Left lung (tissue), 10 donors: ENCODE data around the gene OVCH1. TPM values are rescaled to one million over a fixed set of nuclear protein-coding genes. Genes with fewer than 3 reads are reported as not detected.
A peak's percentile ranks its signal among the peaks of the same experiment; 100 is the strongest.

Experiments
- ATAC-seq: fragments of 200-7000 bp; cut with Tn5 transposase; one replicate; pipeline ENCODE4 v1.9.1; 2020; ENCODE audit warnings: moderate library complexity
- DNase-seq, 4 donors: peaks; one replicate each; pipeline ENCODE4 v3.0.0-alpha.2; 2013 to 2020
- H3K27ac ChIP-seq, 2 donors: fragments of 200-600 bp; sonication (generic) in 1 of 2; one replicate each; pipeline versions ENCODE4 v1.5.0 to v1.8.0; 2020 to 2021
- H3K27me3 ChIP-seq, 2 donors: fragments of 200-600 bp; sonication (generic) in 1 of 2; one replicate each; pipeline versions ENCODE4 v1.5.0 to v1.8.0; 2020 to 2021
- H3K36me3 ChIP-seq, 2 donors: fragments of 200-600 bp; sonication (generic) in 1 of 2; one replicate each; pipeline versions ENCODE4 v1.5.0 to v1.8.0; 2020 to 2021
- H3K4me1 ChIP-seq, 2 donors: fragments of 200-600 bp; one replicate each; pipeline ENCODE4 v1.8.0; 2021
- H3K4me3 ChIP-seq, 2 donors: fragments of 200-600 bp; sonication (generic) in 1 of 2; one replicate each; pipeline versions ENCODE4 v1.5.0 to v1.8.0; 2020 to 2021; ENCODE audit warnings: mild to moderate bottlenecking in 1 of 2
- H3K9me3 ChIP-seq, 2 donors: fragments of 200-600 bp; sonication (generic) in 1 of 2; one replicate each; pipeline versions ENCODE4 v1.5.0 to v1.8.0; 2020 to 2021
- intact Hi-C, 2 donors: fragments of 100-400 bp; cut with DNase I; formaldehyde crosslinking; loops; one replicate each; pipeline versions ENCODE4 v1.11.2 to v1.14.2; 2022
- polyA plus RNA-seq, 6 donors: library from polyadenylated mRNA; unstranded; fragments of 120-200 nt; gene quantifications; one replicate each; pipeline ENCODE4 v1.2.1, GENCODE V29; 2013; ENCODE audit not compliant: insufficient read length in 6 of 6
- total RNA-seq, 2 donors: library from RNA; stranded (reverse); fragmentation: NEBNext Ultra II Directional; extraction: Animal tissue kit (Norgen Biotek cat#: 25700); gene quantifications; one replicate each; pipeline ENCODE4 v1.2.1, GENCODE V29; 2021
- TF ChIP-seq, protein P1 (sequence below), 2 donors: fragments of 200-600 bp; sonication (generic) in 1 of 2; IDR thresholded peaks; one replicate each; pipeline versions ENCODE4 v1.5.0 to v1.8.0; 2021; ENCODE audit warnings: antibody characterized with exemption in 2 of 2
- donor health status: DM: no; HTN: yes; CAD: no.
- donor health status: DM: no; HTN: no; CAD: no.

OVCH1 gene
- total and polyA plus RNA-seq, 8 donors, result 0.04 to 0.89 (median 0.20) TPM; not detected in 5

DNA sequence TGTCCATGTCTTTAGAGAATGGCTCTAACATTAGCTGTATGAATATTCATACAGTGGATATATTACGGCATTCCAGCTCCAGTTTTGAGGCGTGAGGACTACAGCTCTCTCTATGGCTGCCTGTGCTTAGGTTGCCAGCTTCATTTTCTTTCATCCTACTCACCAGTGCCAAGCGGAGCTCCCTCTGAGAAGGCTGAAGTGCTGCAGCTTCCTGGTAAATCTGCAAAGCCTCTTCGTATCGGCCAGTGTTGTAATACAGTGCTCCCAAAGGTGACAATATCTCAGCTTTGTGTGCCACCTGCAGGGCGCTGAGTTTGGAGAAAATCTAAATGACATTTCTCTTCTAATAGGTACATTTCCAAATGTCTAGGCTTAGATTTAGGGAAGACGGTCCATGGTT, 19.8 kb upstream of the OVCH1 start:
- TF ChIP-seq, protein P1, sequence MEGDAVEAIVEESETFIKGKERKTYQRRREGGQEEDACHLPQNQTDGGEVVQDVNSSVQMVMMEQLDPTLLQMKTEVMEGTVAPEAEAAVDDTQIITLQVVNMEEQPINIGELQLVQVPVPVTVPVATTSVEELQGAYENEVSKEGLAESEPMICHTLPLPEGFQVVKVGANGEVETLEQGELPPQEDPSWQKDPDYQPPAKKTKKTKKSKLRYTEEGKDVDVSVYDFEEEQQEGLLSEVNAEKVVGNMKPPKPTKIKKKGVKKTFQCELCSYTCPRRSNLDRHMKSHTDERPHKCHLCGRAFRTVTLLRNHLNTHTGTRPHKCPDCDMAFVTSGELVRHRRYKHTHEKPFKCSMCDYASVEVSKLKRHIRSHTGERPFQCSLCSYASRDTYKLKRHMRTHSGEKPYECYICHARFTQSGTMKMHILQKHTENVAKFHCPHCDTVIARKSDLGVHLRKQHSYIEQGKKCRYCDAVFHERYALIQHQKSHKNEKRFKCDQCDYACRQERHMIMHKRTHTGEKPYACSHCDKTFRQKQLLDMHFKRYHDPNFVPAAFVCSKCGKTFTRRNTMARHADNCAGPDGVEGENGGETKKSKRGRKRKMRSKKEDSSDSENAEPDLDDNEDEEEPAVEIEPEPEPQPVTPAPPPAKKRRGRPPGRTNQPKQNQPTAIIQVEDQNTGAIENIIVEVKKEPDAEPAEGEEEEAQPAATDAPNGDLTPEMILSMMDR (IDR thresholded peaks at IDR 0.05), result no peak
- intact Hi-C loops, result no loop called here
- no peaks in the 10 kb centered on the region for H3K36me3 ChIP-seq
- ATAC-seq (peak; percentile 86), DNase-seq (no peak)
- H3K4me1 ChIP-seq, result no peaks in the 10 kb centered on the region
- no peak overlapping the region for H3K27ac ChIP-seq
- H3K4me3 ChIP-seq, result no peak overlapping the region
- H3K9me3 ChIP-seq, result no peaks in the 10 kb centered on the region
- no peaks in the 10 kb centered on the region for H3K27me3 ChIP-seq

DNA sequence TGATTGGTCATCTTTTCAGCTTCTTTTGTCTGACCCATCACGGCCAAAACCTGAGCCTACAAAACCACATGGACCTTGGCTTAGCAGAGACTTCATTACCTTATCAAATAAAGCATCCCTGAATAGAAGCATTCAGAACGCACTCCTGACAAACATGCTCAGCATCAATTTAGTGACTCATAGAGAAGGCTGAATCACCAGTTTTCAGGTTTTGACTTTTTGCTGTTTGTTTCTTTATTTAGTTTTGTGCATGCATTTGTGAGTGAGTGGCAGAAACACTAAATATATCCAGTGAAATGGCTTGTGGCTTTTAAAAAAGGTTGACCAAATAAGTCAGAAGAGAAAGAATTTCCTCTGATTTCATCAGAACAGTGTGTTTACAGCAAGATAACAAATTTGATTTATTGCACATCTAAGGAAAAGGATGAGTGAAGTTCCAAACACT, 19.0 kb upstream of the OVCH1 start:
- Histone ChIP-seq H3K4me3 (no peak overlapping the region), H3K36me3 (no peaks in the 10 kb centered on the region), H3K27me3 (no peaks in the 10 kb centered on the region), H3K27ac (no peak overlapping the region), H3K4me1 (no peaks in the 10 kb centered on the region), H3K9me3 (no peaks in the 10 kb centered on the region)
- no peak for ATAC-seq
- intact Hi-C loops, result no loop called here
- DNase-seq, result no peak
- TF ChIP-seq, protein P1 (IDR thresholded peaks at IDR 0.05), result no peak

DNA sequence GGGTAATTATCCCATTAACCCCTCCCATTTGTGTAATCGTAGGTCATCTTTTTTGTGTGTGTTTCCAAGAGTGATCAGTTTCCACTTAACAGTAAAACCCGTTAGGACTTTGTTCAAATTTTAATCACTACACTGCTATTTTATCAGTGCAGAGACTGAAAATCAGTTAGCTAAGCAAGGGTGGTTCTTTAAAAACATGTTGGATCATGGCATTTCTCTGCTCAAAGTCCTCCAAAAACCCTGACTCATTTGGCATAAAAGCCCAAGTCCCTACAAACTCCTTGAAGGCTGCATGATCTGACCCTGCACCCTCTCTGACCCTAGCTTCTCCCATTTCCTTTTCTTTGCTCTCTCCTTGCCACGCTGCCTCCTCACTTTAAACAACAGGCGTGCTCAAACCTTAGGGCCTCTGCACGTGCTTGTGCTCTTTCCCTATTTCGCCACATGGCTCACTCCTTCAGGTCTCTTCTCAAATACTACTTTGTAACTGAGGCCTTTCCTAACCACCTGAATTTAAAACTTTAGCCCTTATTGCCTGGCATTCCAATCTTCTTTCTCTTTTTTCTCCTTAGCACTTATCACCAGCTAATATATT, 13.2 kb upstream of the OVCH1 start:
- Histone ChIP-seq H3K27ac (no peak overlapping the region), H3K4me3 (no peak overlapping the region), H3K9me3 (no peaks in the 10 kb centered on the region), H3K27me3 (no peaks in the 10 kb centered on the region), H3K4me1 (no peaks in the 10 kb centered on the region), H3K36me3 (no peaks in the 10 kb centered on the region)
- ATAC-seq (no peak), DNase-seq (no peak)
- intact Hi-C loops, result no loop called here
- TF ChIP-seq, protein P1 (IDR thresholded peaks at IDR 0.05), result no peak

DNA sequence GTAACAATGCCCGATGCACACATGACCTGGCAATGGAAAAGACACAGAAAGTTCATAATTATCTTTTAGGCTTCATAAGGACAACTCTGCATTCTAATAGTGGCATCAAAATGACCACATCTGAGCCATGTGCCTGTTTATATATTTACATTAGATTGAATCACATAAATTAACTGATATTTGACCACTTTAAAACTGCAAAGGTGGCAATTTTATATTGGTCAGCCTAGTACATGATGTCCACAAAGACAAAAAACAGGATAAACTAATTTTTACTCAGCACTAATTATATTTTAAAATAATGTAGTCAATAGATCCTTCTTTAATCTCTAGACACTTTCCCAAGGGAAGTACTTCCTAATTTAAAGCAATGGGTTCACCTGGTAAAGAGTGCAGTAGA, 12.0 kb upstream of the OVCH1 start:
- no peaks in the 10 kb centered on the region for H3K9me3 ChIP-seq
- DNase-seq, result no peak
- no peaks in the 10 kb centered on the region for H3K27me3 ChIP-seq
- no peak for ATAC-seq
- H3K4me3 ChIP-seq, result no peak overlapping the region
- intact Hi-C loops, result no loop called here
- H3K27ac ChIP-seq, result no peak overlapping the region
- no peaks in the 10 kb centered on the region for H3K36me3 ChIP-seq
- H3K4me1 ChIP-seq, result no peaks in the 10 kb centered on the region
- TF ChIP-seq, protein P1 (IDR thresholded peaks at IDR 0.05), result no peak

- TF ChIP-seq, protein P1 (IDR thresholded peaks at IDR 0.05), result no peak
- Histone ChIP-seq H3K27me3 (no peaks in the 10 kb centered on the region), H3K9me3 (no peaks in the 10 kb centered on the region), H3K27ac (no peak overlapping the region), H3K4me3 (no peak overlapping the region), H3K36me3 (no peaks in the 10 kb centered on the region), H3K4me1 (no peaks in the 10 kb centered on the region)
- intact Hi-C loops, result no loop called here
- ATAC-seq, result no peak
- no peak for DNase-seq
Measured at GRCh38 chr12:29508949-29509348, 11.5 kb upstream of the OVCH1 start.
